HEK293 (cell line): ENCODE data around the gene KLRC3.

ENCODE experiments used
- CTCF ChIA-PET: fragments of 350-600 bp; formaldehyde crosslinking; extraction: SDS; loops from one replicate; lab custom pipeline; 2021; ENCODE audit warnings: antibody characterized with exemption; lab: Yijun Ruan, JAX
- POLR2A ChIA-PET: fragments of 300-600 bp; formaldehyde crosslinking; extraction: SDS; loops from one replicate; lab custom pipeline; 2020; ENCODE audit warnings: antibody characterized with exemption, inconsistent platforms; lab: Yijun Ruan, JAX
- H3K27ac ChIP-seq: fragments of 200-500 bp; sonication (Bioruptor generic); 2 replicates; pipeline ENCODE4 v1.5.1; 2014; ENCODE audit warnings: low read depth, low read length, control low read depth, inconsistent platforms; ENCODE audit errors: extremely low read depth
- H3K36me3 ChIP-seq, 2 experiments: fragments of 200-500 bp in 1 of 2; sonication (Bioruptor generic) in 1 of 2; 1 replicate in 1 of 2; 2 replicates in 1 of 2; pipeline ENCODE4 v1.5.1; 2014 to 2017; ENCODE audit warnings: inconsistent platforms in 2 of 2, low read length in 2 of 2; ENCODE audit not compliant: control insufficient read depth in 2 of 2, insufficient read depth in 1 of 2
- H3K4me1 ChIP-seq: fragments of 200-500 bp; sonication (Bioruptor generic); 2 replicates; pipeline ENCODE4 v1.5.1; 2014; ENCODE audit warnings: mild to moderate bottlenecking, low read length, inconsistent platforms; ENCODE audit not compliant: control insufficient read depth, insufficient read depth
- H3K4me3 ChIP-seq: 2 replicates; pipeline ENCODE4 v1.5.1; 2011; ENCODE audit warnings: low read depth, mild to moderate bottlenecking, control low read depth, low read length, moderate library complexity
- H3K9me3 ChIP-seq: fragments of 200-500 bp; sonication (Bioruptor generic); 2 replicates; pipeline ENCODE4 v1.5.1; 2014; ENCODE audit warnings: low read depth, low read length, inconsistent platforms; ENCODE audit not compliant: control insufficient read depth, insufficient read depth
- BCL11A ChIP-seq: fragments of 450-650 bp; formaldehyde crosslinking; IDR thresholded peaks from 2 replicates; pipeline ENCODE4 v1.5.1; 2016; ENCODE audit warnings: low read depth, missing biosample characterization, missing genetic modification characterization
- BCL6B ChIP-seq: fragments of 450-650 bp; formaldehyde crosslinking; IDR thresholded peaks from 2 replicates; pipeline ENCODE4 v1.5.1; 2017; ENCODE audit warnings: missing biosample characterization, missing genetic modification characterization
- HIC1 ChIP-seq: fragments of 450-650 bp; formaldehyde crosslinking; IDR thresholded peaks from 2 replicates; pipeline ENCODE4 v1.5.1; 2016; ENCODE audit warnings: missing biosample characterization, missing genetic modification characterization
- KLF9 ChIP-seq: fragments of 450-650 bp; formaldehyde crosslinking; IDR thresholded peaks from 2 replicates; pipeline ENCODE4 v1.5.1; 2016; ENCODE audit warnings: missing biosample characterization, missing genetic modification characterization, low read depth
- MYNN ChIP-seq: fragments of 450-650 bp; formaldehyde crosslinking; IDR thresholded peaks from 2 replicates; pipeline ENCODE4 v1.5.1; 2016; ENCODE audit warnings: missing biosample characterization, missing genetic modification characterization, borderline replicate concordance
- OSR2 ChIP-seq: fragments of 450-650 bp; formaldehyde crosslinking; IDR thresholded peaks from 2 replicates; pipeline ENCODE4 v1.5.1; 2016; ENCODE audit warnings: missing biosample characterization, missing genetic modification characterization
- SP3 ChIP-seq: fragments of 450-650 bp; formaldehyde crosslinking; IDR thresholded peaks from 2 replicates; pipeline ENCODE4 v1.5.1; 2016; ENCODE audit warnings: missing biosample characterization, missing genetic modification characterization
- TCF7L2 ChIP-seq: IDR thresholded peaks from 2 replicates; pipeline ENCODE4 v1.6.1; 2011; ENCODE audit warnings: low read depth, mild to moderate bottlenecking, inconsistent platforms, low read length, moderate library complexity, borderline replicate concordance
- ZNF121 ChIP-seq: fragments of 450-650 bp; formaldehyde crosslinking; IDR thresholded peaks from 2 replicates; pipeline ENCODE4 v1.5.1; 2016; ENCODE audit warnings: missing biosample characterization, missing genetic modification characterization
- ZNF157 ChIP-seq: fragments of 450-650 bp; formaldehyde crosslinking; IDR thresholded peaks from 2 replicates; pipeline ENCODE4 v1.5.1; 2016; ENCODE audit warnings: missing biosample characterization, missing genetic modification characterization
- ZNF169 ChIP-seq: fragments of 450-650 bp; formaldehyde crosslinking; IDR thresholded peaks from 2 replicates; pipeline ENCODE4 v1.5.1; 2016; ENCODE audit warnings: missing biosample characterization, missing genetic modification characterization
- ZNF239 ChIP-seq: fragments of 450-650 bp; formaldehyde crosslinking; IDR thresholded peaks from 2 replicates; pipeline ENCODE4 v1.5.1; 2016; ENCODE audit warnings: missing biosample characterization, missing genetic modification characterization
- ZNF549 ChIP-seq: fragments of 450-650 bp; IDR thresholded peaks from 2 replicates; pipeline ENCODE4 v1.5.1; 2018; ENCODE audit warnings: missing biosample characterization, missing genetic modification characterization, mild to moderate bottlenecking, inconsistent platforms, moderate library complexity
- ZNF560 ChIP-seq: fragments of 450-650 bp; formaldehyde crosslinking; IDR thresholded peaks from 2 replicates; pipeline ENCODE4 v1.5.1; 2017; ENCODE audit warnings: missing biosample characterization, missing genetic modification characterization, borderline replicate concordance
- ZNF585B ChIP-seq: fragments of 450-650 bp; formaldehyde crosslinking; IDR thresholded peaks from 2 replicates; pipeline ENCODE4 v1.5.1; 2016; ENCODE audit warnings: missing biosample characterization, missing genetic modification characterization
- ZSCAN23 ChIP-seq: fragments of 450-650 bp; formaldehyde crosslinking; IDR thresholded peaks from 2 replicates; pipeline ENCODE4 v1.5.1; 2016; ENCODE audit warnings: missing biosample characterization, missing genetic modification characterization
- TF ChIP-seq, protein P1 (sequence below): fragments of 450-650 bp; formaldehyde crosslinking; IDR thresholded peaks from 2 replicates; pipeline ENCODE4 v1.5.1; 2016; ENCODE audit warnings: missing biosample characterization, missing genetic modification characterization
- TF ChIP-seq, protein P2 (sequence below): fragments of 450-650 bp; formaldehyde crosslinking; IDR thresholded peaks from 2 replicates; pipeline ENCODE4 v1.5.1; 2016; ENCODE audit warnings: missing biosample characterization, missing genetic modification characterization, borderline replicate concordance
- TF ChIP-seq, protein P3 (sequence below): fragments of 450-650 bp; formaldehyde crosslinking; IDR thresholded peaks from 2 replicates; pipeline ENCODE4 v1.5.1; 2017; ENCODE audit warnings: missing biosample characterization, mild to moderate bottlenecking, missing genetic modification characterization, moderate library complexity
- TF ChIP-seq, protein P4 (sequence below): fragments of 450-650 bp; formaldehyde crosslinking; IDR thresholded peaks from 2 replicates; pipeline ENCODE4 v1.5.1; 2016; ENCODE audit warnings: missing biosample characterization, missing genetic modification characterization, low read depth
- TF ChIP-seq, protein P5 (sequence below): fragments of 450-650 bp; formaldehyde crosslinking; IDR thresholded peaks from 2 replicates; pipeline ENCODE4 v1.5.1; 2016; ENCODE audit warnings: missing biosample characterization, missing genetic modification characterization, low read depth
- TF ChIP-seq, protein P6 (sequence below): fragments of 450-650 bp; formaldehyde crosslinking; optimal IDR thresholded peaks from 2 replicates; pipeline ENCODE3; 2016; ENCODE audit warnings: missing biosample characterization, mild to moderate bottlenecking, missing genetic modification characterization

The KLRC3 gene

DNA sequence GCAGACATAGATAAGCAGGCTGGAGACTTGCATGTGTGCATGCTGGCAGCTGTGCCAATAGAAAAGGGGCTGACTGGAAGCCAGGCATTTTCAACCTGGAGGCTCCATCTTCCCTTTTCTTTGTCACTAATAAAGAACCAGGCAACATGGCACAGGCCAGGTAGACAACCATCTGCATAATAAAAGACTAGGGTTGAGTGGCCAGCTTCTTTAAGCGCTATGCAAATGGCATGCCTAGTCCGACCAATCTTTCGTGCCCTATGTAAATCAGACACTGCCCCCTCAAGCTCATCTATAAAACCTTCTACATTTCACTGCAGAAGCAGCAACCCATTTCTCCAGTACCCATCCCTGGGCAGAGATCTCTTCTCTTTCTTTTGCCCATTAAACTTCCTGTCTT lies 37.4 kb upstream of the KLRC3 start:
- Histone ChIP-seq H3K4me3 (no peak overlapping the region), H3K36me3 (no peaks in the 10 kb centered on the region), H3K27ac (no peak overlapping the region), H3K9me3 (no peaks in the 10 kb centered on the region), H3K4me1 (no peaks in the 10 kb centered on the region)
- TF ChIP-seq ZNF585B (tag by site-specific recombination) (no peak), KLF9 (tag by site-specific recombination) (no peak), BCL11A (tag by site-specific recombination) (no peak), ZSCAN23 (tag by site-specific recombination) (no peak), ZNF121 (no peak), SP3 (tag by site-specific recombination) (no peak)
- TF ChIP-seq, protein P1, sequence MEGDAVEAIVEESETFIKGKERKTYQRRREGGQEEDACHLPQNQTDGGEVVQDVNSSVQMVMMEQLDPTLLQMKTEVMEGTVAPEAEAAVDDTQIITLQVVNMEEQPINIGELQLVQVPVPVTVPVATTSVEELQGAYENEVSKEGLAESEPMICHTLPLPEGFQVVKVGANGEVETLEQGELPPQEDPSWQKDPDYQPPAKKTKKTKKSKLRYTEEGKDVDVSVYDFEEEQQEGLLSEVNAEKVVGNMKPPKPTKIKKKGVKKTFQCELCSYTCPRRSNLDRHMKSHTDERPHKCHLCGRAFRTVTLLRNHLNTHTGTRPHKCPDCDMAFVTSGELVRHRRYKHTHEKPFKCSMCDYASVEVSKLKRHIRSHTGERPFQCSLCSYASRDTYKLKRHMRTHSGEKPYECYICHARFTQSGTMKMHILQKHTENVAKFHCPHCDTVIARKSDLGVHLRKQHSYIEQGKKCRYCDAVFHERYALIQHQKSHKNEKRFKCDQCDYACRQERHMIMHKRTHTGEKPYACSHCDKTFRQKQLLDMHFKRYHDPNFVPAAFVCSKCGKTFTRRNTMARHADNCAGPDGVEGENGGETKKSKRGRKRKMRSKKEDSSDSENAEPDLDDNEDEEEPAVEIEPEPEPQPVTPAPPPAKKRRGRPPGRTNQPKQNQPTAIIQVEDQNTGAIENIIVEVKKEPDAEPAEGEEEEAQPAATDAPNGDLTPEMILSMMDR: no peak
- TF ChIP-seq, protein P2, sequence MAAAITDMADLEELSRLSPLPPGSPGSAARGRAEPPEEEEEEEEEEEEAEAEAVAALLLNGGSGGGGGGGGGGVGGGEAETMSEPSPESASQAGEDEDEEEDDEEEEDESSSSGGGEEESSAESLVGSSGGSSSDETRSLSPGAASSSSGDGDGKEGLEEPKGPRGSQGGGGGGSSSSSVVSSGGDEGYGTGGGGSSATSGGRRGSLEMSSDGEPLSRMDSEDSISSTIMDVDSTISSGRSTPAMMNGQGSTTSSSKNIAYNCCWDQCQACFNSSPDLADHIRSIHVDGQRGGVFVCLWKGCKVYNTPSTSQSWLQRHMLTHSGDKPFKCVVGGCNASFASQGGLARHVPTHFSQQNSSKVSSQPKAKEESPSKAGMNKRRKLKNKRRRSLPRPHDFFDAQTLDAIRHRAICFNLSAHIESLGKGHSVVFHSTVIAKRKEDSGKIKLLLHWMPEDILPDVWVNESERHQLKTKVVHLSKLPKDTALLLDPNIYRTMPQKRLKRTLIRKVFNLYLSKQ (tag by site-specific recombination): no peak
- TF ChIP-seq, protein P3, sequence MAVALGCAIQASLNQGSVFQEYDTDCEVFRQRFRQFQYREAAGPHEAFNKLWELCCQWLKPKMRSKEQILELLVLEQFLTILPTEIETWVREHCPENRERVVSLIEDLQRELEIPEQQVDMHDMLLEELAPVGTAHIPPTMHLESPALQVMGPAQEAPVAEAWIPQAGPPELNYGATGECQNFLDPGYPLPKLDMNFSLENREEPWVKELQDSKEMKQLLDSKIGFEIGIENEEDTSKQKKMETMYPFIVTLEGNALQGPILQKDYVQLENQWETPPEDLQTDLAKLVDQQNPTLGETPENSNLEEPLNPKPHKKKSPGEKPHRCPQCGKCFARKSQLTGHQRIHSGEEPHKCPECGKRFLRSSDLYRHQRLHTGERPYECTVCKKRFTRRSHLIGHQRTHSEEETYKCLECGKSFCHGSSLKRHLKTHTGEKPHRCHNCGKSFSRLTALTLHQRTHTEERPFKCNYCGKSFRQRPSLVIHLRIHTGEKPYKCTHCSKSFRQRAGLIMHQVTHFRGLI: no peak
- TF ChIP-seq, protein P4, sequence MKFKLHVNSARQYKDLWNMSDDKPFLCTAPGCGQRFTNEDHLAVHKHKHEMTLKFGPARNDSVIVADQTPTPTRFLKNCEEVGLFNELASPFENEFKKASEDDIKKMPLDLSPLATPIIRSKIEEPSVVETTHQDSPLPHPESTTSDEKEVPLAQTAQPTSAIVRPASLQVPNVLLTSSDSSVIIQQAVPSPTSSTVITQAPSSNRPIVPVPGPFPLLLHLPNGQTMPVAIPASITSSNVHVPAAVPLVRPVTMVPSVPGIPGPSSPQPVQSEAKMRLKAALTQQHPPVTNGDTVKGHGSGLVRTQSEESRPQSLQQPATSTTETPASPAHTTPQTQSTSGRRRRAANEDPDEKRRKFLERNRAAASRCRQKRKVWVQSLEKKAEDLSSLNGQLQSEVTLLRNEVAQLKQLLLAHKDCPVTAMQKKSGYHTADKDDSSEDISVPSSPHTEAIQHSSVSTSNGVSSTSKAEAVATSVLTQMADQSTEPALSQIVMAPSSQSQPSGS (tag by site-specific recombination): no peak
- TF ChIP-seq, protein P5, sequence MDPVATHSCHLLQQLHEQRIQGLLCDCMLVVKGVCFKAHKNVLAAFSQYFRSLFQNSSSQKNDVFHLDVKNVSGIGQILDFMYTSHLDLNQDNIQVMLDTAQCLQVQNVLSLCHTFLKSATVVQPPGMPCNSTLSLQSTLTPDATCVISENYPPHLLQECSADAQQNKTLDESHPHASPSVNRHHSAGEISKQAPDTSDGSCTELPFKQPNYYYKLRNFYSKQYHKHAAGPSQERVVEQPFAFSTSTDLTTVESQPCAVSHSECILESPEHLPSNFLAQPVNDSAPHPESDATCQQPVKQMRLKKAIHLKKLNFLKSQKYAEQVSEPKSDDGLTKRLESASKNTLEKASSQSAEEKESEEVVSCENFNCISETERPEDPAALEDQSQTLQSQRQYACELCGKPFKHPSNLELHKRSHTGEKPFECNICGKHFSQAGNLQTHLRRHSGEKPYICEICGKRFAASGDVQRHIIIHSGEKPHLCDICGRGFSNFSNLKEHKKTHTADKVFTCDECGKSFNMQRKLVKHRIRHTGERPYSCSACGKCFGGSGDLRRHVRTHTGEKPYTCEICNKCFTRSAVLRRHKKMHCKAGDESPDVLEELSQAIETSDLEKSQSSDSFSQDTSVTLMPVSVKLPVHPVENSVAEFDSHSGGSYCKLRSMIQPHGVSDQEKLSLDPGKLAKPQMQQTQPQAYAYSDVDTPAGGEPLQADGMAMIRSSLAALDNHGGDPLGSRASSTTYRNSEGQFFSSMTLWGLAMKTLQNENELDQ: no peak
- CTCF ChIA-PET: no interaction called here
- POLR2A ChIA-PET: no interaction called here

GRCh38 chr12:10456856-10457255 lies 36.5 kb upstream of the KLRC3 start:
- Histone ChIP-seq H3K27ac (no peak overlapping the region), H3K4me1 (no peaks in the 10 kb centered on the region), H3K9me3 (no peaks in the 10 kb centered on the region), H3K36me3 (no peaks in the 10 kb centered on the region), H3K4me3 (no peak overlapping the region)
- ChIA-PET POLR2A (no interaction called here), CTCF (no interaction called here)
- no peak for TF ChIP-seq BCL6B
- TF ChIP-seq MYNN: no peak
- no peak for TF ChIP-seq TCF7L2
- TF ChIP-seq OSR2 (tag by site-specific recombination): no peak
- TF ChIP-seq ZNF560 (tag by site-specific recombination): no peak
- TF ChIP-seq ZNF239 (tag by site-specific recombination): no peak
- no peak for TF ChIP-seq HIC1 (tag by site-specific recombination)
- TF ChIP-seq, protein P6, sequence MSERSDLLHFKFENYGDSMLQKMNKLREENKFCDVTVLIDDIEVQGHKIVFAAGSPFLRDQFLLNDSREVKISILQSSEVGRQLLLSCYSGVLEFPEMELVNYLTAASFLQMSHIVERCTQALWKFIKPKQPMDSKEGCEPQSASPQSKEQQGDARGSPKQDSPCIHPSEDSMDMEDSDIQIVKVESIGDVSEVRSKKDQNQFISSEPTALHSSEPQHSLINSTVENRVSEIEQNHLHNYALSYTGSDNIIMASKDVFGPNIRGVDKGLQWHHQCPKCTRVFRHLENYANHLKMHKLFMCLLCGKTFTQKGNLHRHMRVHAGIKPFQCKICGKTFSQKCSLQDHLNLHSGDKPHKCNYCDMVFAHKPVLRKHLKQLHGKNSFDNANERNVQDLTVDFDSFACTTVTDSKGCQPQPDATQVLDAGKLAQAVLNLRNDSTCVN (tag by site-specific recombination): no peak
- TF ChIP-seq SP3 (tag by site-specific recombination): no peak
- TF ChIP-seq ZNF157 (tag by site-specific recombination): no peak
- TF ChIP-seq ZNF169 (tag by site-specific recombination): no peak
- TF ChIP-seq ZNF549: no peak
